CD4-positive, alpha-beta memory T cell (primary cell): ENCODE measurements around the gene THEMIS. TPM values are rescaled to one million over a fixed set of nuclear protein-coding genes. Genes with fewer than 3 reads are reported as not detected.
A peak's percentile ranks its signal among the peaks of the same experiment; 100 is the strongest.

Experiments
- CTCF ChIA-PET: fragments of 350-600 bp; sonication (Branson Sonifier 250); formaldehyde crosslinking; loops from one replicate; lab custom pipeline; 2021; ENCODE audit warnings: inconsistent platforms; ENCODE audit not compliant: partially characterized antibody; lab: Charles Lee
- POLR2A ChIA-PET: fragments of 350-600 bp; sonication (Branson Sonifier 250); formaldehyde crosslinking; loops from one replicate; lab custom pipeline; 2021; ENCODE audit not compliant: partially characterized antibody; lab: Charles Lee
- DNase-seq, 5 donors: peaks; one replicate each; pipeline versions ENCODE4 v3.0.0 to v3.0.0-alpha.2; 2020 to 2022; ENCODE audit warnings: mixed read lengths in 1 of 5
- H3K27ac ChIP-seq: one replicate; pipeline ENCODE4 v1.7.0; 2013; ENCODE audit warnings: low read depth, low read length
- H3K27me3 ChIP-seq: 2 replicates; pipeline ENCODE4 v1.7.0; 2013; ENCODE audit warnings: mild to moderate bottlenecking, low read length, moderate library complexity; ENCODE audit not compliant: insufficient read depth
- H3K36me3 ChIP-seq: 2 replicates; pipeline ENCODE4 v1.7.0; 2013; ENCODE audit warnings: mild to moderate bottlenecking, low read length, moderate library complexity; ENCODE audit not compliant: insufficient read depth
- H3K4me1 ChIP-seq: 2 replicates; pipeline ENCODE4 v1.7.0; 2013; ENCODE audit warnings: mild to moderate bottlenecking, low read length, moderate library complexity; ENCODE audit not compliant: insufficient read depth
- H3K4me3 ChIP-seq, 2 donors: one replicate each; pipeline ENCODE4 v1.7.0; 2013; ENCODE audit warnings: low read length in 2 of 2, mild to moderate bottlenecking in 1 of 2
- H3K9me3 ChIP-seq, 2 donors: one replicate each; pipeline ENCODE4 v1.7.0; 2013; ENCODE audit warnings: low read length in 2 of 2, control low read depth in 1 of 2; ENCODE audit not compliant: control insufficient read depth in 1 of 2
- H3K27ac Mint-ChIP-seq, 7 donors: one replicate each; pipeline ENCODE4 v1.8.0; 2020 to 2021; ENCODE audit warnings: mixed read lengths in 7 of 7, mild to moderate bottlenecking in 6 of 7, inconsistent platforms in 3 of 7, moderate library complexity in 3 of 7
- H3K27me3 Mint-ChIP-seq, 2 donors: one replicate each; pipeline ENCODE4 v1.8.0; 2020 to 2021; ENCODE audit warnings: mixed read lengths in 2 of 2
- H3K36me3 Mint-ChIP-seq, 2 donors: one replicate each; pipeline ENCODE4 v1.8.0; 2020 to 2021; ENCODE audit warnings: mixed read lengths in 2 of 2, inconsistent platforms in 1 of 2, mild to moderate bottlenecking in 1 of 2
- H3K4me1 Mint-ChIP-seq, 4 donors: one replicate each; pipeline ENCODE4 v1.8.0; 2020 to 2021; ENCODE audit warnings: mixed read lengths in 4 of 4, mild to moderate bottlenecking in 1 of 4
- H3K4me3 Mint-ChIP-seq, 8 donors: one replicate each; pipeline ENCODE4 v1.8.0; 2020 to 2021; ENCODE audit warnings: mixed read lengths in 8 of 8, mild to moderate bottlenecking in 7 of 8, moderate library complexity in 6 of 8, inconsistent platforms in 3 of 8
- H3K9me3 Mint-ChIP-seq, 8 donors: one replicate each; pipeline ENCODE4 v1.8.0; 2020 to 2021; ENCODE audit warnings: mixed read lengths in 8 of 8, mild to moderate bottlenecking in 5 of 8, inconsistent platforms in 3 of 8, moderate library complexity in 1 of 8
- intact Hi-C: fragments of 100-400 bp; cut with micrococcal nuclease; formaldehyde crosslinking; loops from one replicate; pipeline ENCODE4 v1.15.1; 2023
- polyA plus RNA-seq, 2 donors: library from polyadenylated mRNA; unstranded; fragments of 300-500 nt; fragmentation: Illumina TruSeq; gene quantifications; one replicate each; pipeline ENCODE4 v1.2.3, GENCODE V29; 2021
- total RNA-seq, 2 experiments: library from RNA; stranded (reverse); gene quantifications; one replicate each; pipeline ENCODE4 v1.2.3, GENCODE V29; 2021

The THEMIS gene
- total and polyA plus RNA-seq, 4 experiments from 2014 or later = 58.1 to 112 (median 70.9) TPM

- H3K4me1 ChIP-seq = peaks cover 61% of the 10 kb centered on the region
- Mint-ChIP-seq H3K4me3 (peak overlapping the region in 6 of 8 donors; percentile 19 to 56 (median 35)), H3K36me3 (peaks cover 35 to 44% of the 10 kb centered on the region in 2 donors), H3K4me1 (peaks cover 48 to 59% (median 57%) of the 10 kb centered on the region in 4 donors), H3K27ac (peak overlapping the region in 6 of 7 donors; percentile 0 to 73 (median 32)), H3K27me3 (no peaks in the 10 kb centered on the region), H3K9me3 (peaks cover 0 to 17% (median 10%) of the 10 kb centered on the region in 8 donors)
- no peak for DNase-seq
- intact Hi-C loops = no loop called here
- H3K27ac ChIP-seq = no peak overlapping the region
- H3K36me3 ChIP-seq = peaks cover 5% of the 10 kb centered on the region
- ChIA-PET POLR2A (interaction anchor here (1.3 kb wide), 1 partner anchor 15 kb away, joined by 3 read pairs; no protein-coding TSS in a partner anchor), CTCF (interaction anchor here (1.2 to 1.3 kb wide), 2 partner anchors 15 to 49 kb away, joined by 3 to 7 read pairs; no protein-coding TSS in a partner anchor)
- H3K9me3 ChIP-seq = peaks cover 0 to 3% of the 10 kb centered on the region in 2 donors
- H3K27me3 ChIP-seq = no peaks in the 10 kb centered on the region
- H3K4me3 ChIP-seq = no peak overlapping the region
These were observed 31.0 kb downstream of the THEMIS start for GRCh38 chr6:127869772-127870404.

- Histone ChIP-seq H3K4me1 (peaks cover 68% of the 10 kb centered on the region), H3K4me3 (no peak overlapping the region), H3K27me3 (no peaks in the 10 kb centered on the region), H3K27ac (no peak overlapping the region), H3K36me3 (peaks cover 12% of the 10 kb centered on the region), H3K9me3 (peaks cover 0 to 3% of the 10 kb centered on the region in 2 donors)
- H3K27me3 Mint-ChIP-seq = no peaks in the 10 kb centered on the region
- peak overlapping the region in 5 of 8 donors; percentile 33 to 70 (median 51) for H3K4me3 Mint-ChIP-seq
- H3K9me3 Mint-ChIP-seq = peaks cover 0 to 17% (median 10%) of the 10 kb centered on the region in 8 donors
- POLR2A ChIA-PET = interaction anchor here (1.3 kb wide), 1 partner anchor 14 kb away, joined by 3 read pairs; no protein-coding TSS in a partner anchor
- intact Hi-C loops = no loop called here
- CTCF ChIA-PET = interaction anchor here (0.7 to 1.3 kb wide), 3 partner anchors 9 to 49 kb away, joined by 3 to 7 read pairs (median 4); no protein-coding TSS in a partner anchor
- peaks cover 37 to 47% of the 10 kb centered on the region in 2 donors for H3K36me3 Mint-ChIP-seq
- H3K27ac Mint-ChIP-seq = peak overlapping the region in 3 of 7 donors; percentile 45 to 73 (median 49)
- peaks cover 55 to 66% (median 60%) of the 10 kb centered on the region in 4 donors for H3K4me1 Mint-ChIP-seq
- no peak for DNase-seq
These were observed 31.7 kb downstream of the THEMIS start for GRCh38 chr6:127869183-127869582.

- DNase-seq = no peak
- Mint-ChIP-seq H3K4me3 (peak overlapping the region in 1 of 8 donors; percentile 16), H3K36me3 (peaks cover 38 to 49% of the 10 kb centered on the region in 2 donors), H3K27me3 (no peaks in the 10 kb centered on the region), H3K9me3 (peaks cover 0 to 11% (median 5%) of the 10 kb centered on the region in 8 donors), H3K27ac (peak overlapping the region in 1 of 7 donors; percentile 44), H3K4me1 (peaks cover 58 to 70% (median 65%) of the 10 kb centered on the region in 4 donors)
- Histone ChIP-seq H3K4me1 (peaks cover 69% of the 10 kb centered on the region), H3K36me3 (peaks cover 18% of the 10 kb centered on the region), H3K4me3 (no peak overlapping the region), H3K9me3 (no peaks in the 10 kb centered on the region), H3K27me3 (no peaks in the 10 kb centered on the region), H3K27ac (no peak overlapping the region)
- intact Hi-C loops = no loop called here
- ChIA-PET POLR2A (interaction anchor here (0.6 to 1.7 kb wide), 2 partner anchors 10 to 440 kb away, joined by 3 to 5 read pairs; no protein-coding TSS in a partner anchor), CTCF (interaction anchor here (0.7 to 1.3 kb wide), 3 partner anchors 10 to 50 kb away, joined by 3 to 7 read pairs (median 4); no protein-coding TSS in a partner anchor)
These were observed 32.5 kb downstream of the THEMIS start for GRCh38 chr6:127868338-127868737.

- intact Hi-C loops = no loop called here
- Mint-ChIP-seq H3K9me3 (no peaks in the 10 kb centered on the region), H3K4me3 (no peak overlapping the region), H3K4me1 (peaks cover 57 to 80% (median 73%) of the 10 kb centered on the region in 4 donors), H3K27ac (peak overlapping the region in 3 of 7 donors; percentile 1 to 86 (median 28)), H3K36me3 (peaks cover 36 to 45% of the 10 kb centered on the region in 2 donors), H3K27me3 (no peaks in the 10 kb centered on the region)
- Histone ChIP-seq H3K4me3 (no peak overlapping the region), H3K27me3 (no peaks in the 10 kb centered on the region), H3K9me3 (no peaks in the 10 kb centered on the region), H3K36me3 (peaks cover 18% of the 10 kb centered on the region), H3K27ac (no peak overlapping the region), H3K4me1 (peaks cover 63% of the 10 kb centered on the region)
- DNase-seq = no peak
- ChIA-PET CTCF (interaction anchor here (1.4 to 1.7 kb wide), 2 partner anchors 11 to 461 kb away, joined by 4 to 7 read pairs; no protein-coding TSS in a partner anchor), POLR2A (interaction anchor here (1.7 kb wide), 1 partner anchor 8 kb away, joined by 5 read pairs; no protein-coding TSS in a partner anchor)
These were observed 34.1 kb downstream of the THEMIS start for GRCh38 chr6:127866766-127867165.

- no peak for DNase-seq
- Mint-ChIP-seq H3K9me3 (no peaks in the 10 kb centered on the region), H3K4me1 (peaks cover 49 to 67% (median 64%) of the 10 kb centered on the region in 4 donors), H3K36me3 (peaks cover 39 to 44% of the 10 kb centered on the region in 2 donors), H3K27me3 (no peaks in the 10 kb centered on the region), H3K27ac (peak overlapping the region in 3 of 7 donors; percentile 1 to 79 (median 21)), H3K4me3 (peak overlapping the region in 2 of 8 donors; percentile 6 to 57)
- peak overlapping the region; percentile 6 for H3K27ac ChIP-seq
- ChIA-PET CTCF (interaction anchor here (3.0 kb wide), 1 partner anchor 10 kb away, joined by 14 read pairs; no protein-coding TSS in a partner anchor), POLR2A (no interaction called here)
- intact Hi-C loops = no loop called here
- H3K36me3 ChIP-seq = peaks cover 18% of the 10 kb centered on the region
- peaks cover 57% of the 10 kb centered on the region for H3K4me1 ChIP-seq
- H3K9me3 ChIP-seq = no peaks in the 10 kb centered on the region
- H3K27me3 ChIP-seq = no peaks in the 10 kb centered on the region
- H3K4me3 ChIP-seq = no peak overlapping the region
These were observed 35.8 kb downstream of the THEMIS start for GRCh38 chr6:127865108-127865507.

- peaks cover 37 to 43% of the 10 kb centered on the region in 2 donors for H3K36me3 Mint-ChIP-seq
- peak overlapping the region; percentile 6 for H3K27ac ChIP-seq
- intact Hi-C loops = no loop called here
- peaks cover 18% of the 10 kb centered on the region for H3K36me3 ChIP-seq
- H3K27me3 ChIP-seq = no peaks in the 10 kb centered on the region
- ChIA-PET POLR2A (no interaction called here), CTCF (interaction anchor here (3.0 kb wide), 1 partner anchor 9 kb away, joined by 14 read pairs; no protein-coding TSS in a partner anchor)
- no peaks in the 10 kb centered on the region for H3K27me3 Mint-ChIP-seq
- H3K9me3 ChIP-seq = no peaks in the 10 kb centered on the region
- H3K4me1 ChIP-seq = peaks cover 57% of the 10 kb centered on the region
- peak overlapping the region; percentile 1 to 79 (median 59) for H3K27ac Mint-ChIP-seq
- H3K4me3 ChIP-seq = no peak overlapping the region
- H3K9me3 Mint-ChIP-seq = no peaks in the 10 kb centered on the region
- peaks cover 49 to 67% (median 62%) of the 10 kb centered on the region in 4 donors for H3K4me1 Mint-ChIP-seq
- peak overlapping the region in 2 of 8 donors; percentile 6 to 57 for H3K4me3 Mint-ChIP-seq
- DNase-seq = no peak
These were observed 36.2 kb downstream of the THEMIS start for GRCh38 chr6:127864701-127865100.
